ENCODE data around the gene ERRFI1.
A peak's percentile ranks its signal among the peaks of the same experiment; 100 is the strongest.
"Not testable (repeated sequence)": the region's sequence is repeated elsewhere in the genome, so short reads cannot be mapped to it uniquely, and the experiment has no call there.

ERRFI1 gene

GRCh38 chr1:8026153-8026975, at the start of gene ERRFI1:
TSS of gene ERRFI1 (minus strand) at chr1:8026309. CDS start at chr1:8015619, 10,690 bp downstream.
- peaks cover 10% of the 10 kb centered on the region for H3K4me1 Mint-ChIP-seq (ENCODE audit: low read depth)

GRCh38 chr1:8075511-8076051, 49.5 kb upstream of the ERRFI1 start:
- H3K4me3 Mint-ChIP-seq = no peak overlapping the region
- H3K36me3 Mint-ChIP-seq (ENCODE audit: low read depth) = no peaks in the 10 kb centered on the region
- no peak overlapping the region for H3K27ac Mint-ChIP-seq
- no peaks in the 10 kb centered on the region for H3K9me3 Mint-ChIP-seq
- H3K4me1 Mint-ChIP-seq (ENCODE audit: low read depth) = peaks cover 6% of the 10 kb centered on the region
- peaks cover 11% of the 10 kb centered on the region for H3K27me3 Mint-ChIP-seq

More at GRCh38 chr1:8026153-8026975, at the start of gene ERRFI1:
- Mint-ChIP-seq H3K27me3 (peaks cover 45% of the 10 kb centered on the region), H3K4me3 (peak within 1 kb of the TSS; percentile 88), H3K9me3 (no peaks in the 10 kb centered on the region), H3K36me3 (ENCODE audit: low read depth) (no peaks in the 10 kb centered on the region), H3K27ac (peak within 1 kb of the TSS; percentile 74)

GRCh38 chr1:8073112-8073855, 47.2 kb upstream of the ERRFI1 start:
- peaks cover 16% of the 10 kb centered on the region for H3K27me3 Mint-ChIP-seq
- no peak overlapping the region for H3K27ac Mint-ChIP-seq
- H3K36me3 Mint-ChIP-seq (ENCODE audit: low read depth) = no peaks in the 10 kb centered on the region
- peaks cover 3% of the 10 kb centered on the region for H3K4me1 Mint-ChIP-seq (ENCODE audit: low read depth)
- H3K9me3 Mint-ChIP-seq = no peaks in the 10 kb centered on the region
- H3K4me3 Mint-ChIP-seq = no peak overlapping the region

GRCh38 chr1:8070381-8070811, 44.3 kb upstream of the ERRFI1 start:
- Mint-ChIP-seq H3K27ac (no peak overlapping the region), H3K4me1 (ENCODE audit: low read depth) (no peaks in the 10 kb centered on the region), H3K4me3 (no peak overlapping the region), H3K27me3 (peaks cover 22% of the 10 kb centered on the region), H3K36me3 (ENCODE audit: low read depth) (no peaks in the 10 kb centered on the region), H3K9me3 (no peaks in the 10 kb centered on the region)

- not testable (repeated sequence) for H3K4me3 Mint-ChIP-seq; H3K36me3 Mint-ChIP-seq (ENCODE audit: low read depth); H3K27ac Mint-ChIP-seq; H3K9me3 Mint-ChIP-seq; H3K4me1 Mint-ChIP-seq (ENCODE audit: low read depth)
- H3K27me3 Mint-ChIP-seq = peaks cover 24% of the 10 kb centered on the region
Measured at GRCh38 chr1:8069614-8070320, 43.7 kb upstream of the ERRFI1 start.

GRCh38 chr1:8065369-8065768, 39.3 kb upstream of the ERRFI1 start:
- Mint-ChIP-seq H3K9me3 (no peaks in the 10 kb centered on the region), H3K4me3 (no peak overlapping the region), H3K27me3 (peaks cover 16% of the 10 kb centered on the region), H3K36me3 (ENCODE audit: low read depth) (no peaks in the 10 kb centered on the region), H3K27ac (no peak overlapping the region), H3K4me1 (ENCODE audit: low read depth) (no peaks in the 10 kb centered on the region)

GRCh38 chr1:8063298-8064036, 37.4 kb upstream of the ERRFI1 start:
- H3K4me1 Mint-ChIP-seq (ENCODE audit: low read depth) = no peaks in the 10 kb centered on the region
- H3K9me3 Mint-ChIP-seq = no peaks in the 10 kb centered on the region
- no peak overlapping the region for H3K4me3 Mint-ChIP-seq
- H3K27me3 Mint-ChIP-seq = peaks cover 14% of the 10 kb centered on the region
- H3K27ac Mint-ChIP-seq = no peak overlapping the region
- no peaks in the 10 kb centered on the region for H3K36me3 Mint-ChIP-seq (ENCODE audit: low read depth)

- Mint-ChIP-seq H3K4me3 (no peak overlapping the region), H3K4me1 (ENCODE audit: low read depth) (no peaks in the 10 kb centered on the region), H3K9me3 (no peaks in the 10 kb centered on the region), H3K27me3 (peaks cover 14% of the 10 kb centered on the region), H3K27ac (no peak overlapping the region), H3K36me3 (ENCODE audit: low read depth) (no peaks in the 10 kb centered on the region)
Measured at GRCh38 chr1:8062861-8063260, 36.8 kb upstream of the ERRFI1 start.

GRCh38 chr1:8061673-8062386, 35.7 kb upstream of the ERRFI1 start:
- H3K27ac Mint-ChIP-seq = no peak overlapping the region
- H3K4me3 Mint-ChIP-seq = no peak overlapping the region
- H3K9me3 Mint-ChIP-seq = no peaks in the 10 kb centered on the region
- peaks cover 18% of the 10 kb centered on the region for H3K27me3 Mint-ChIP-seq
- H3K36me3 Mint-ChIP-seq (ENCODE audit: low read depth) = no peaks in the 10 kb centered on the region
- no peaks in the 10 kb centered on the region for H3K4me1 Mint-ChIP-seq (ENCODE audit: low read depth)

GRCh38 chr1:8061210-8061609, 35.1 kb upstream of the ERRFI1 start:
- H3K27me3 Mint-ChIP-seq = peaks cover 16% of the 10 kb centered on the region
- H3K9me3 Mint-ChIP-seq = no peaks in the 10 kb centered on the region
- no peak overlapping the region for H3K4me3 Mint-ChIP-seq
- no peaks in the 10 kb centered on the region for H3K4me1 Mint-ChIP-seq (ENCODE audit: low read depth)
- H3K36me3 Mint-ChIP-seq (ENCODE audit: low read depth) = no peaks in the 10 kb centered on the region
- H3K27ac Mint-ChIP-seq = no peak overlapping the region

GRCh38 chr1:8059161-8059622, 33.1 kb upstream of the ERRFI1 start:
- Mint-ChIP-seq H3K36me3 (ENCODE audit: low read depth) (no peaks in the 10 kb centered on the region), H3K4me3 (no peak overlapping the region), H3K9me3 (no peaks in the 10 kb centered on the region), H3K27me3 (peaks cover 6% of the 10 kb centered on the region), H3K27ac (no peak overlapping the region), H3K4me1 (ENCODE audit: low read depth) (no peaks in the 10 kb centered on the region)

- not testable (repeated sequence) for H3K36me3 Mint-ChIP-seq (ENCODE audit: low read depth); H3K4me1 Mint-ChIP-seq (ENCODE audit: low read depth); H3K27ac Mint-ChIP-seq; H3K27me3 Mint-ChIP-seq; H3K9me3 Mint-ChIP-seq; H3K4me3 Mint-ChIP-seq
Measured at GRCh38 chr1:8057779-8058178, 31.7 kb upstream of the ERRFI1 start.

GRCh38 chr1:8055973-8056372, 29.9 kb upstream of the ERRFI1 start:
- Mint-ChIP-seq H3K9me3 (no peaks in the 10 kb centered on the region), H3K27ac (no peak overlapping the region), H3K36me3 (ENCODE audit: low read depth) (no peaks in the 10 kb centered on the region), H3K4me3 (no peak overlapping the region), H3K4me1 (ENCODE audit: low read depth) (no peaks in the 10 kb centered on the region), H3K27me3 (peaks cover 3% of the 10 kb centered on the region)
